NCI-H2196 treated with DMSO at 0.1 percent for 48 hours (cell line): ENCODE results near the gene UBXN2A.
"Not testable (repeated sequence)": the region's sequence is repeated elsewhere in the genome, so short reads cannot be mapped to it uniquely, and the experiment has no call there.

ENCODE experiments used
- DNase-seq: peaks from one replicate; lab custom pipeline; 2025; ENCODE audit not compliant: unreplicated experiment; lab: John Stamatoyannopoulos, UW

Gene UBXN2A

GRCh38 chr2:24043133-24043532 is 102.9 kb downstream of the UBXN2A start:
- not testable (repeated sequence) for DNase-seq

- DNase-seq = no peak
Measured at GRCh38 chr2:24045511-24046508, 105.5 kb downstream of the UBXN2A start.

GRCh38 chr2:24046599-24046929 is 106.3 kb downstream of the UBXN2A start:
- DNase-seq = no peak

- peak; percentile 98 for DNase-seq
Measured at GRCh38 chr2:24046930-24047702, 106.9 kb downstream of the UBXN2A start, which contains the start of gene WDCP. TSS of gene WDCP (minus strand) at chr2:24047391. CDS start at chr2:24039494, 7,897 bp downstream.

GRCh38 chr2:24047703-24048033 is 107.4 kb downstream of the UBXN2A start:
- no peak for DNase-seq

- DNase-seq = no peak
Measured at GRCh38 chr2:24048769-24049484, 108.7 kb downstream of the UBXN2A start.

GRCh38 chr2:24049485-24050021 is 109.3 kb downstream of the UBXN2A start, which contains the start of gene FKBP1B:
TSS of gene FKBP1B (plus strand) at chr2:24049741. CDS start at chr2:24049850, 109 bp downstream.
- peak; percentile 26 for DNase-seq

- DNase-seq = no peak
Measured at GRCh38 chr2:24050041-24050979, 110.0 kb downstream of the UBXN2A start.

- DNase-seq = no peak
Measured at GRCh38 chr2:24051833-24052232, 111.6 kb downstream of the UBXN2A start.

- no peak for DNase-seq
Measured at GRCh38 chr2:24052951-24053350, 112.7 kb downstream of the UBXN2A start.
